Neural cell (in vitro differentiated cells): ENCODE data around the gene NFIA.

ENCODE experiments used
- CTCF ChIP-seq: fragments of 450-650 bp; IDR thresholded peaks from 2 replicates; pipeline ENCODE4 v1.5.1; 2014; ENCODE audit warnings: antibody characterized with exemption, mild to moderate bottlenecking, moderate library complexity; ENCODE audit not compliant: poor library complexity, severe bottlenecking
- EZH2 ChIP-seq: fragments of 200-600, 300-800 bp; shearing (Covaris generic), sonication (generic); IDR thresholded peaks from 2 replicates; pipeline ENCODE4 v1.6.1; 2014; ENCODE audit warnings: antibody characterized with exemption, low read length, borderline replicate concordance, mild to moderate bottlenecking; ENCODE audit not compliant: insufficient read depth, poor library complexity, severe bottlenecking
- MXI1 ChIP-seq: fragments of 450-650 bp; conservative IDR thresholded peaks from 2 replicates; pipeline ENCODE4 v1.6.1; 2014; ENCODE audit warnings: antibody characterized with exemption, mild to moderate bottlenecking; ENCODE audit not compliant: poor library complexity, severe bottlenecking
- POLR2AphosphoS5 ChIP-seq: IDR thresholded peaks from 2 replicates; pipeline ENCODE4 v1.6.1; 2012
- RAD21 ChIP-seq: fragments of 450-650 bp; conservative IDR thresholded peaks from 2 replicates; pipeline ENCODE4 v1.6.1; 2014; ENCODE audit warnings: antibody characterized with exemption, mild to moderate bottlenecking, moderate library complexity
- REST ChIP-seq: IDR thresholded peaks from 2 replicates; pipeline ENCODE4 v1.6.1; 2012; ENCODE audit warnings: borderline replicate concordance
- SMC3 ChIP-seq: fragments of 450-650 bp; conservative IDR thresholded peaks from 2 replicates; pipeline ENCODE4 v1.6.1; 2014; ENCODE audit warnings: antibody characterized with exemption, mild to moderate bottlenecking, moderate library complexity; ENCODE audit not compliant: poor library complexity
- TAF1 ChIP-seq: IDR thresholded peaks from 2 replicates; pipeline ENCODE4 v1.6.1; 2012; ENCODE audit warnings: low read depth

- TF ChIP-seq CTCF (no peak), MXI1 (no peak), POLR2AphosphoS5 (no peak), EZH2 (no peak), TAF1 (no peak), SMC3 (no peak), RAD21 (no peak), REST (no peak)
Observed at GRCh38 chr1:61491497-61491896, 409.1 kb downstream of the NFIA start.
